Epithelial cell of alveolus of lung (primary cell): ENCODE data around the gene PRR9. TPM values are rescaled to one million over a fixed set of nuclear protein-coding genes. Genes with fewer than 3 reads are reported as not detected.

Experiments used
- total RNA-seq: library from RNA; depleted of rRNA; stranded (reverse); fragments of >200 nt; gene quantifications from 2 replicates; pipeline ENCODE4 v1.2.1, GENCODE V29; 2015

The PRR9 gene, protein sequence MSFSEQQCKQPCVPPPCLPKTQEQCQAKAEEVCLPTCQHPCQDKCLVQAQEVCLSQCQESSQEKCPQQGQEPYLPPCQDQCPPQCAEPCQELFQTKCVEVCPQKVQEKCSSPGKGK
- not detected in 2 replicates for total RNA-seq

DNA sequence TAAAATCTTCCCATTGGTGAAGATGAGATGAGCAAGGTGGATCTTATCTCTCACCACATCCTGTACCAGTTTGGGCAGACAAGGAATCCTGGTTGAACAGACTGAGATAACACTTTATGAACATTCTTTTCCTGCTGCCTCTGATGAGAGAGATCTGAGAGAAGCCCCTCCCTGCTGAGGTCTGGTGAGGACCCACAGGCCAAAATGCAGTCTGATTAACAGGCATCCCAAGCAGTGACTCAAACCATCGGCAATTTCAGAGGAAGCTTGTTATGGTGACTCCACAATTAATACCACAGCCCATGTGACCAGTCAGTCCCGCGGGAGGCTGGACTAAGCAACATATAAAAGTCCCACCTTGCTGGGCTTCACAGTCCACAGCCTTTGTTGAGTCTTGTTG lies at the start of gene PRR9:
Gene PRR9 (plus strand): TSS at position 373 of the 400 bp plus-strand sequence. CDS start 561 bp downstream, outside the sequence.

GRCh38 chr1:153203130-153203529 lies 14.3 kb upstream of the PRR9 start, which contains the start of gene LELP1:
Gene LELP1, plus strand, starts transcription at chr1:153203430. Its CDS starts 1,278 bp downstream, at chr1:153204708.

GRCh38 chr1:153259387-153259786 lies 42.0 kb downstream of the PRR9 start, which contains the start of gene LORICRIN:
Gene LORICRIN, plus strand, starts transcription at chr1:153259687. Its CDS starts 1,263 bp downstream, at chr1:153260950.

Other genes starting within 250 kb of the PRR9 start
- gene SPRR4, start 246.9 kb upstream of the PRR9 start, total RNA-seq: not detected in 2 replicates
- not detected in 2 replicates for gene SPRR1A, start 233.5 kb upstream of the PRR9 start, total RNA-seq
- gene SPRR3, start 215.8 kb upstream of the PRR9 start, total RNA-seq: not detected in 2 replicates
- gene SPRR1B, start 186.4 kb upstream of the PRR9 start, total RNA-seq: not detected in 2 replicates
- gene SPRR2D, start 176.5 kb upstream of the PRR9 start, total RNA-seq: not detected in 2 replicates
- not detected in 2 replicates for gene SPRR2A, start 160.1 kb upstream of the PRR9 start, total RNA-seq
- gene SPRR2B, start 146.0 kb upstream of the PRR9 start, total RNA-seq: not detected in 2 replicates
- not detected in 2 replicates for gene SPRR2E, start 123.1 kb upstream of the PRR9 start, total RNA-seq
- gene SPRR2F, start 104.1 kb upstream of the PRR9 start, total RNA-seq: not detected in 2 replicates
- not detected in 2 replicates for gene SPRR2G, start 66.7 kb upstream of the PRR9 start, total RNA-seq
- gene LELP1, start 14.2 kb upstream of the PRR9 start, total RNA-seq: not detected in 2 replicates
- gene LORICRIN, start 42.1 kb downstream of the PRR9 start, total RNA-seq: not detected in 2 replicates
- gene PGLYRP3, start 95.4 kb downstream of the PRR9 start, total RNA-seq: not detected in 2 replicates
- gene PGLYRP4, start 131.3 kb downstream of the PRR9 start, total RNA-seq: not detected in 2 replicates
- not detected in 2 replicates for gene S100A9, start 140.3 kb downstream of the PRR9 start, total RNA-seq
- not detected in 2 replicates for gene S100A12, start 158.0 kb downstream of the PRR9 start, total RNA-seq
- not detected in 2 replicates for gene S100A8, start 173.5 kb downstream of the PRR9 start, total RNA-seq
- not detected in 2 replicates for gene S100A7A, start 198.9 kb downstream of the PRR9 start, total RNA-seq
- not detected in 2 replicates for gene S100A7, start 243.1 kb downstream of the PRR9 start, total RNA-seq